ENCODE data around the gene HIP1.
"Not testable (repeated sequence)": the region's sequence is repeated elsewhere in the genome, so short reads cannot be mapped to it uniquely, and the experiment has no call there.

Gene HIP1

DNA sequence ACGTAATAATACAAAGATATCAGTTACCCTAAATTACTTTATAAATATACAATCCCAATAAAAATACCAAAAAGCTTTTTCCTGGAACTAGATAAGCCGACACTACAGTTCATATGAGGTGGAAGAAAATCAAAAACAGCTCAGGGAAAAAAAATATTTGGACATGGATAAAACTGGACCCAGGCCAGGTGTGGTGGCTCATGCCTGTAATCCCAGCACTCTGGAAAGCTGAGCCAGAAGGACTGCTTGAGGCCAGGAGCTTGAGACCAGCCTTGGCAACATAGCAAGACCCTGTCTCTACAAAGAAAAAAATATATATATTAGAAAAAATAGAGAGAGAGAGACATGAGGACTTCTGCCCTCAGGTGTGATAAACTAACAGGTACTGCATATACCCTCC is 219.9 kb downstream of the HIP1 start:
- not testable (repeated sequence) for DNase-seq (ENCODE audit: low read depth)

DNA sequence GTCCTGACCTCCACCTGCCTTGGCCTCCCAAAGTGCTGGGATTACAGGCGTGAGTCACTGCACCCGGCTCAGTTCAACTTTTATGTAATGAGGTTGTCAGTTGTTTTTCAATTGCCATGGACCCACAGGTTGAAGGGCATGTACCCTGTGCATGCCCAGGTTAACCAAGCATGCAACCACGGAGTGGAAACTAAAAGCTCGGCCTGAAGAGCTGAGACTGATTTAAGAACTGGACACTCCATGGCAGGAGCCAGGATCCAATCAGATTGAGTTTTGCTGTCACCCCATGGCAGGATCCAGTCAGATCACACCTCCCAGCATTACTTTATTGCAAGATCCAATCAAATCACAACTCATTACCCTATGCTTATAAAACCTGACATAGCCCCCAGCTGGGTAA is 229.7 kb downstream of the HIP1 start:
- not testable (repeated sequence) for DNase-seq (ENCODE audit: low read depth)

DNA sequence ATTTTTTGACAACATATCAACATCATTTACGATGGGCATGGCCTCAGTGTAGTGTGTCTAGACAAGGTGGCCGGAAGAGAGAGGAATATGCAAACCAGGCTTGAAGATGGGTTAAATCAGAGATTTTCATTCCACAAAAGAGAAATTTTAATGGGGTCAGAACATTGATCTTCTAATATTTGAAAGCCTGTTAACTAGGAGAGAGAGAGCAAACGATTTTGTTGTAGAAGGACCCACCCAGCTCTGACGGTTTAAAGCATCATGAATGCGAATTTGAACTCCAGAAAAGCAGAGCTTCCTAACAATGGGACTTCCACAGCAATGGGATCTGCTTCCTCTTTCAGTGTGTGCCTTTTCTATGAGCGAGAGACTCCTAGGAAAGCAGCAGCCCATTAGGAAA is 246.7 kb downstream of the HIP1 start, which contains the start of gene SPDYE5:
SPDYE5 (plus strand) TSS at position 301 of the 400 bp plus-strand sequence. CDS start 1,728 bp downstream, outside the sequence.
- not testable (repeated sequence) for DNase-seq (ENCODE audit: low read depth)

DNA sequence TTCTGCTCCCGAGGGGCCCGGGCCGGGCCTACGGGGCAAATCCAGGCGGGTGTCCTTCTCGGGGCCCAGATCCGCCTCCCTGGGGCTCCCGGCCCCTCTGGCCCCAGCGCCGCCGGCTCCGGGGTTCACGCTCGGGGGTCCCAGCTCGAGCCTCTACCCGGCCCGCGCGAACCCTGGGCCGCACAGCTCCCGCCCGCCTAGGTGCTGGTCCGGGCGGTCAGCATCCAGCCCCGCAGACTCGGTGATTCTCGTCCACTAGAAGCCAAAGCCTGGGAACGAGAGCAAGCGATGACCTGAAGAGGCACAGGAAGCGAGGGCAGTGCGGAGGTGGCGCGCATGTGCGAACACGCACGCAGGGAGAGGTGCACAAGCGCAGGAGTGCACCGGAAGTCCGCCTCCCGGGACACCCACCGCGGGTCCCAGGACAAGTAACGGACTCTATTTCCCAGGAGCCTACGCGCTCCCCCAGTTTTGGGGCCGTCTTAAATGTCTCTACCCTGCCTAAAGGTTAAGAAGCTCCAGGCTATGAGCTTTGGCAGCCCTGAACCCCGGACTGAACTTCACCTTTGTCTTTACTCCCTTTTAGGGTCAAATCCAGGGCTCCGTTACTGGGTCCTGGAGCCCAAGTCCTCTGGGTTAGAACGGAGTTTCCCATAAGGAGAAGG is 252.6 kb downstream of the HIP1 start, which contains the start of gene POM121C:
POM121C (minus strand) TSS at position 321 of the 665 bp plus-strand sequence. CDS start 44,803 bp downstream, outside the sequence.
- DNase-seq (ENCODE audit: low read depth), result peak; percentile 78

DNA sequence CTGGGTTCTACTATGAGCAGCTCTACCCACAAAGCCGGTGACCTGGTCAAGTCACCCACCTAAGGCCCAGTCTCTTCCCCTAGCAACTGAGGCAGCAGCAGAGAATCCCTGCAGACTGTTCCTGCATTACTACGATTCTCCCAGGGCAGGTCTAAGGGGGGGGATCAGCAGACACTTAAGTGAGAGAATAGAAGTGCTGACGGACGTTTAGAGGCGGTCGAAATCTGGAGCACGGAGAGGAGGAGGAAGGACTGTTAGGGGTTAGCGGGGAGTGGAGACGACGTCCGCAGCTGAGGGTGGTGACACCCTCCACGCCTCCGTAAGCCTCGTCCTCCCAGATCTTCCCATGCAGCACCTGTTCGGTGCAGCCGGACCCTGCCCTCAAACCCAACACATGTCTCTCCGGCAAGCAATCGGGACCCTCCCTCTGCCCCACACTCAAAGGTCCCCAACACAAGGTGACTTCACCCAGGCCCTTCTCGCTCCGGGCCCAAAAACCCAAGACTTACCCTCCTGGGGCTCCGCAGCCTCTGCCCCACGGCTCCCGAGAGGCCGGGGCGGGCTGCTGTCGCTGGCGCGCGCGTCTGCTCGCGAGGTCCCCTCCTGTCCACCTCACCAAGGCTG is 253.3 kb downstream of the HIP1 start:
- DNase-seq (ENCODE audit: low read depth), result not testable (repeated sequence)
